ENCODE results near the gene C5orf63. TPM values are rescaled to one million over a fixed set of nuclear protein-coding genes. Genes with fewer than 3 reads are reported as not detected.

C5orf63 gene
- total and polyA plus RNA-seq, 2 donors (not counting 3 experiments of a cell fraction or from before 2014, with no cell fraction given), result 1.4 to 5.3 TPM

DNA sequence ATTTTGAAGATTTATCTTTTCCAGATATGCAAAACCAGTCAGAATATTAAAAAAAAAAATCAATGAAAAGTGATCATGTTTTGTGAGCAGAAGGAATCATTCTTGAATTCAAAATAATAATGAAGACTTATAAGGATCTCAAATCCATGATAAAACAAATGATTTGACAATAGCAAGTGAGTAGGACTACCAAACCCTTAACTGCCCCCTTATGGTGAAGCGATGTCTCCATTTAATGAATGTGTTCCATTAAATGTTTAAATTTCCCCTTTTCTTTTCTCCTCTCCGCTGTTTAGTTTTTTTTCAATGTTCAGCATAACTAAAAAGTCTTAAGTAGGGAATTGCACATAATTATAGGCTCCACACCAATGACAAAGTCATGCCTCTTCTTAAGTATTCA is 30.7 kb downstream of the C5orf63 start:
- DNase-seq (ENCODE audit: low read depth, low spot score), result peak; percentile 53
- dilution Hi-C loops (cut with MboI; ENCODE audit: extremely low pct_ligation_motif_present, low sequenced_read_pairs), result no loop called here
- no TSS peak for BruUV-seq (replicated peaks)

More for the DNA sequence above, 30.7 kb downstream of the C5orf63 start:
- no peaks in the 10 kb centered on the region for H3K27me3 ChIP-seq (ENCODE audit: control insufficient read depth in 2 of 2, insufficient read depth in 2 of 2, low read length in 2 of 2)
- peak overlapping the region; percentile 68 for H3K9ac ChIP-seq (replicated peaks; ENCODE audit: extremely low read depth, insufficient read depth, low read length)
- FAIRE-seq, result peak; percentile 68
- no peaks in the 10 kb centered on the region for H3K36me3 ChIP-seq (ENCODE audit: control insufficient read depth in 2 of 2, extremely low read depth in 1 of 2, insufficient read depth in 2 of 2, low read length in 2 of 2)
- no peak overlapping the region for H2AFZ ChIP-seq (ENCODE audit: low read depth, low read length)
- H4K20me1 ChIP-seq (replicated peaks; ENCODE audit: control insufficient read depth, extremely low read depth, insufficient read depth, low read length), result no peaks in the 10 kb centered on the region
- CTCF ChIA-PET, result no interaction called here
- no peak for TF ChIP-seq MAX (IDR thresholded peaks at IDR 0.05; ENCODE audit: insufficient read depth, insufficient read length)
- TF ChIP-seq CTCF (IDR thresholded peaks at IDR 0.05; ENCODE audit: extremely low read depth in 1 of 2, insufficient read depth in 1 of 2, low read depth in 1 of 2, low read length in 2 of 2), result peak; percentile 8 to 27
- H3K27ac ChIP-seq (ENCODE audit: insufficient read depth, low read depth, low read length), result peak overlapping the region; percentile 87
- H3K9me3 ChIP-seq (replicated peaks; ENCODE audit: control insufficient read depth, insufficient read depth, low read length), result no peaks in the 10 kb centered on the region
- H3K9me1 ChIP-seq (replicated peaks; ENCODE audit: control insufficient read depth, extremely low read depth, insufficient read depth, low read length), result no peaks in the 10 kb centered on the region
- intact Hi-C loops (cut with micrococcal nuclease), result loop anchor here (2.0 to 5.0 kb wide), 4 partner anchors 175 to 385 kb away; no protein-coding TSS in a partner anchor
- peaks cover 33% of the 10 kb centered on the region for H3K4me1 ChIP-seq (ENCODE audit: control insufficient read depth, extremely low read depth, insufficient read depth, low read length)
- no peak overlapping the region for H3K4me3 ChIP-seq (replicated peaks in 1 of 3; ENCODE audit: insufficient read depth in 1 of 3, low read depth in 1 of 3, low read length in 3 of 3)
- H3K4me2 ChIP-seq (ENCODE audit: insufficient read depth, low read length), result no peak overlapping the region
- POLR2A ChIA-PET, result no interaction called here
- H3K79me2 ChIP-seq (ENCODE audit: control insufficient read depth, insufficient read depth, low read length), result no peaks in the 10 kb centered on the region
